Hematopoietic multipotent progenitor cell (in vitro differentiated cells): ENCODE results near the gene GPR78. TPM values are rescaled to one million over a fixed set of nuclear protein-coding genes. Genes with fewer than 3 reads are reported as not detected.

ENCODE experiments used
- total RNA-seq: library from RNA; depleted of rRNA; stranded (reverse); fragments of >200 nt; gene quantifications from one replicate; pipeline ENCODE4 v1.2.3, GENCODE V29; 2012

Gene GPR78
- total RNA-seq, 1 donor: not detected

Other genes with a start within 250 kb of the GPR78 start
- gene ACOX3, start 139.7 kb upstream of the GPR78 start, total RNA-seq: 26.9 TPM
- gene TRMT44, start 139.6 kb upstream of the GPR78 start, total RNA-seq: 28.0 TPM
- gene CPZ, start 12.4 kb downstream of the GPR78 start, total RNA-seq: not detected